RPMI7951 (cell line): Measurements from ENCODE around the gene DKKL1. TPM values are rescaled to one million over a fixed set of nuclear protein-coding genes. Genes with fewer than 3 reads are reported as not detected.
A peak's percentile ranks its signal among the peaks of the same experiment; 100 is the strongest.

ENCODE experiments used
- DNase-seq: peaks from one replicate; pipeline ENCODE4 v3.0.0-alpha.2; 2012; ENCODE audit warnings: low read depth
- total RNA-seq: library from RNA; depleted of rRNA; stranded (reverse); fragments of >200 nt; shearing (Covaris generic); gene quantifications from 2 replicates; pipeline ENCODE4 v1.2.3, GENCODE V29; 2014

Gene DKKL1
- total RNA-seq, 1 experiment from 2014 or later, result 0.24 TPM

DNA sequence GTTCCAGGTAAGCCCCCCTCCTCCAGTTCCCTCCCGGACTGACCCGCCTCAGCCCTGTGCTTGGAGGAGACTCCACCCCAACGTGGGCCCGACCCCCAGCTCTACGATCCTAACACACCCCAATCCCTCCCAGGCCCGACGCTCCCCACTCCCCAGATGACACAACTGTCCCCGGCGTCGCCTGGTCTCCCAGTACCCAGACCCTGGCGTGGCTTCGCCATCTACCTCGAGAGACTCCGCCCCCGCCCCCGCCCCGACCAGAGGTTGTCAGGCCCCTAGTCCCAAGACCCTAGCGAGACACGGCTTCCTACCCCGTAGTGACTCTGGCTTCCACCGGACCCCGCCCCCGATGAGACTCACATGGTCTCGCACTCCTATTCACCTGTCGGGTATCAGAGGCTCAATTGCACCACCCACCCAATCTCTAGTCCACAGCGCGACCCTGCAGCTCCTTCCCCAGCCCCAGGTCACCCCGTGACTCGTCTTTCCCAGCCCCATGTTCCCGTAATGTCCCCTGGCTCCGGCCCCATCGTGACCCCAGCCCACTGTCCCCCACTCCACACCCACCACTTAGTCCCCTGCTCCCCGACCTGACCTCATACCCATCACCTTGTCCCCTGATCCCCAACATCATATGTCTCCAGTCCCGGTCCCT, 25.5 kb upstream of the DKKL1 start:
- DNase-seq, result no peak

DNA sequence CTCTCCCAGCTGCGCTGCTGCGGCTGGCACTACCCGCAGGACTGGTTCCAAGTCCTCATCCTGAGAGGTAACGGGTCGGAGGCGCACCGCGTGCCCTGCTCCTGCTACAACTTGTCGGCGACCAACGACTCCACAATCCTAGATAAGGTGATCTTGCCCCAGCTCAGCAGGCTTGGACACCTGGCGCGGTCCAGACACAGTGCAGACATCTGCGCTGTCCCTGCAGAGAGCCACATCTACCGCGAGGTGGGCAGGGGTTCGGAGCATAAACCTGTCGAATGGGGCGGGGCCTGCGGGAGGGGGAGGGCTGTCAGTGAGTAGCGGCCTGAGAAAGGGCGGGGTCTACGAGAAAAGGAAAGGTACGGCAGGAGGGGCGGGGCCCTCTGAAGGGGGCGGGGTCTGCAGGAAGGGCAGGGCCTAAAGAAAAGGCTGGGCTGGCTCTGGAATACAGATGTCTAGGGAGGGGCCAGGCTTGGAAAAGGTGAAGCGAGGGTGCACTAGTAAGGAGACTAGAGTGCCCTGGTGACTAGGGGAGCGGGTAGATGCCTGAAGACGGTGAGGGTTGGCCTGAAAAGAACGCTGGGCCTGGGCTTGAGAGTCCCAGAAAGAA, 24.9 kb upstream of the DKKL1 start:
- no peak for DNase-seq

DNA sequence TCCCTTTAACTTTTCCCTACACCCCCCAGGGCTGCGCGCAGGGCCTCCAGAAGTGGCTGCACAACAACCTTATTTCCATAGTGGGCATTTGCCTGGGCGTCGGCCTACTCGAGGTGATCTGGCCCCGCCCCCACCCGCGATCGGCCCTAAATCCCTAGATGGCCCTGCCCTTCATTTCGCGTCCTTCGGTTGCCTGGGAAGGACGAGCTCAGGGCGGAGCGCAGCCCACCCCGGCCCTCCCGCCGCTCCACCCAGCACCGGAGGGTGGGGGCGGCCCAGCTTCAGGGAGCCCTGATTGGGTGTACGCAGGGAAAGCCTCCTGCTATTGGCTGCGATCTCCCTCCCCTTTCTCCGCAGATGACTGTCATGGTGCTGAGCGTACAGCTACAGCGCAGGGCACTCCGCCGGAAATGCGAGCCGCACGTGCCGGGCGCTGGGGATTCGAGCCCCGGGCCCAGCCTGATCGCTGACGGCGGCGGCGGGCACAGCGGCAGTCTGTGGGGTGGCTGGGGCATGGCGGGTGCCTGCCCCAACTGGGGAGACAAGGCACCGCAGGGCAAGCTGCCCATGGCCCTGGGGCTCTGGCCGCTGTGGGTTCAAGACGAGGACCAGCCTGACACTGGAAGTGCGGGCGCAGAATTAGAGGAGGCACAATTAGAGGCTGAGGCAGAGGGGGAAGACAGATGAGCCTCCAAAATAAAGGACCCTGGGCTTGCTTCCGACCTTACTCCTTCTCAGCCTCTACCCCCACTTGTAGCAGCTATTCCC, 24.2 kb upstream of the DKKL1 start:
- peak; percentile 79 for DNase-seq

DNA sequence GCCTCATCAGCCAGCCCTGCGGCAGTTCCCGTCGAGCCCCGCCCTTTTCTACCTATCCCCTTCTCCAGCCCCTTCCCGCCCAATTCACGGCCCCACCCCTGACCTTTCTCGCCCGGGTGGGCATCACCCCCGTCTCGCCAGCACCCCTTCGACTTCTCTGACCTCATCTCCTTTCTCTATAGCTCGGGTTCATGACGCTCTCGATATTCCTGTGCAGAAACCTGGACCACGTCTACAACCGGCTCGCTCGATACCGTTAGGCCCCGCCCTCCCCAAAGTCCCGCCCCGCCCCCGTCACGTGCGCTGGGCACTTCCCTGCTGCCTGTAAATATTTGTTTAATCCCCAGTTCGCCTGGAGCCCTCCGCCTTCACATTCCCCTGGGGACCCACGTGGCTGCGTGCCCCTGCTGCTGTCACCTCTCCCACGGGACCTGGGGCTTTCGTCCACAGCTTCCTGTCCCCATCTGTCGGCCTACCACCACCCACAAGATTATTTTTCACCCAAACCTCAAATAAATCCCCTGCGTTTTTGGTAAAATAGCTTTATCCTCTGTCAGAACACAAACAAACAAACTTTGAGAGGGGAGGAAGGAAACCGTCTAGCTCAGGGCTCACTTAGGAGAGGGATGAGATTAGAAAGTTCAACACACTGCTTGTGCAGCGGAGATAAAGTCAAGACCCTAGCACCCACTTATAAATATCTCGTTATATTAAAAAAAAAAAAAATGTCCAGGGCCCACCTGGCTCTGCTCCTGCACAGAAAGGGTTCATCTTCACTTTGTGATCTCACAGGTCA, 23.4 kb upstream of the DKKL1 start:
- no peak for DNase-seq

DNA sequence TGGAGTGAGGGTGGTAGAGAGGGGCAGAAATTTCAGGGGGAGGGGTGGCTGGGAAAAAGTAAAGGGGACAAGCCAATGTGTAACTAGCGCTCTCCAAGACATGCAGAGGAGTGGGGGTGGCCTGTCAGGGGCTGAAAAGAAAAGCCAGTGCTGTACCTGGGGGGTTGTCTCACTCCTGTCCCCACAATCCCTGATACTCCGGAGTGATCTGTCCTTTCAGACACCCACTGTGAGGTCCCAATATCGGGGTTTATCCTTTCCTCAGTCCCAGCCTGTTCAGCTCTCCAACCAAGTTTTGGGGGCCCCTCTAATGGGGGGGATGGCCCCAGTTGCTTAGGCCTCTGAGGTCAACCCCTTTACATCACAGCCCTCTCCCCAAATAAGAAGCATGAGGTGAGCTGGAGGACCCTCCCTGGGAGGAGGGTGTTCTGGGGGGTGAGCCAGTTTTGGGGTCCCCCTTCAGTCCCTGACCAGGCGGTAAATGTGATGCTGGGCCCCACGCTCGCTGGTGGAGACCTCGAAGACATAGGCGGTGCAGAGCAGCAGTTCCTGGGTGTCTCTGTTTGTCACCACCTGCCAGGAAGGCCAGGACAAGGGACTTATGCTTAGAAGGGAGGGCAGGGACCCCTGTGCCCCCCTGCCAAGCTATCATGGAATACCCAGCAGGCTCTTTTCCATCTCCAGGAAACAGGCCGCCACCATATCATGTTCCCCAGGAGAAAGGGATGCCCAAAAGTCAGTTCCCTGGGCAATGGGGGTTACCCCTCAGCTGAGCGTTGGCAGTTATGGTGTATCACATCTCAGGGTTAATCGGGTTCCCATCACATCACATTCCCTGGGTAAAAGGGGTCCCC, 22.6 kb upstream of the DKKL1 start:
- DNase-seq, result no peak

DNA sequence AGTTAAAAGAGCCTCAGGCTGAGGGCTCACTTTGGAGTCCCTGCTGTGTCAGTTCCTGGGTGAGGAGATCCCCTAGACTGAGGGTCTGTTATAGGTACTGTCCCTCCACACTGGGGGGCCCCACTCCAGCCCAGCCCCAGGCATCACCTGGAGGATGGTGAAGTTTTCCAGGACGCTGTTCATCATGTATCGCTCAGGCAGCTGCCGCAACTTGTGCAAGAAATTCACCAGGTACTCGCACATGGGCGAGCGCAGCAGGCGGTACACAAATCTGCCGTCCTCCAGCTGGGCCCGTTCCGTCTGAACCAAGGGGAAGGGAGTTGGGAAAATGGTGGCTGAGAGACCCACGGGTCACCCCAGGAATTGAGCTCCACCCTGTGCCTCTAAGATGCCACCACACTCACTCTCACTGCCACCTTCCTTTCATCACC, 21.4 kb upstream of the DKKL1 start:
- DNase-seq, result no peak

DNA sequence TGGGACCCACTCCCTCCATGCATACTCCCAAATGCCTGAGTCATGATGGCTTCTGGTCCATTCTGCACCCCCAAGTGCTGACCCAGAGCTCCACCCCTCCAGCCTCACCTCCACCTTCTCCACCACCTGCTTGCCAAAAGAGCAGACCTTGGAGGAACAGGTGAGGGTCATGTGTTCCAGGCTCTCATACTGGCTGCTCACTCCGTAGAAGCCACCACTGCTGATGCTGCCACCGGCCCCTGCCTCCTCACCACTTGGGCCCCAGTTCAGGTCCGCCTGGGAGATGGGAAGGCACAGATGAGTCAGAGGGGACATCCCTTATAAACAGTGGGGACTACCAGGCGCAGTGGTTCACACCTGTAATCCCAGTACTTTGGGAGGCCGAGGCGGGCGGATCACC, 20.6 kb upstream of the DKKL1 start:
- no peak for DNase-seq

DNA sequence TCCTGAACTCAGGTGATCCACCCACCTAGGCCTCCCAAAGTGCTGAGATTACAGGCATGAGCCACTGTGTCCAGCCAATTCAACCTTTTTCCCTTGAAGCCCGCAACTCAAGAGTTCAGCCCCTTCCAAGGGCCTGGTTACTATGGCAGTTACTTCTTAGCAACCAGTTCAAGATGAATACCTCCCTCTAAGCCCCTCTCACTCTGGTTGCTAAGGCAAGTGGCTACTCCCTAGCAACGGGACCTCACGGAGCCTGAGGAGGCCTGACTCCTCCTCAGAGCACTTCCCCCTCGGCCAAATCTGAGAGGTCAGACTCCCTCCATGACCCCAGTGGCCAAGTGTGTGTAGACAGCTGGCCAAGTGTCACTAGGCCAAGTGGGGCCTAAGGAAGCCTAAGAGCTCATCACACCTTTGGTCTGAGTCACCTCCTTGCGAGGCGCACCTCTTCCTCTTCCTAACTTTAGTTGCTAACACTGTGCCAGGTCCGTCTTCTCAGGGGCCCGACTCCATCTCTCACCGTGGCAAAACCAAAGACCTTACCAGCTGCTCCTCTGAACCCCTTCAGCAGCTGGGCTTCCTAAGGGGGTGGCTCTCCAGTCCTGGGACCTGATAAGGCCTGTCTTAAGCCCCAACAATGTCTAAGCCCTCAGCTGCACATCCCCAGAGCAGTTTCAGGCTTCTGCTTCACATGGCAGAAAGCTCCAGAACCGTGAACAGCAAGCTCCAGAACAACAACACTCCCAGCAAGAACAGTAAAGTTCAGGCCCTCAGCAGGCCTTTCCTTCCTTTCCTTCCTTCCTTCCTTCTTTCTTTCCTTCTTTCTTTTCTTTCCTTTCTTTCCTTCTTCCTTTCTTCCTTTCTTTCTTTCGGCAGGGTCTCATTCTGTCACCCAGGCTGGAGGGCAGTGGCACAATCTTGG, 18.9 kb upstream of the DKKL1 start:
- no peak for DNase-seq

DNA sequence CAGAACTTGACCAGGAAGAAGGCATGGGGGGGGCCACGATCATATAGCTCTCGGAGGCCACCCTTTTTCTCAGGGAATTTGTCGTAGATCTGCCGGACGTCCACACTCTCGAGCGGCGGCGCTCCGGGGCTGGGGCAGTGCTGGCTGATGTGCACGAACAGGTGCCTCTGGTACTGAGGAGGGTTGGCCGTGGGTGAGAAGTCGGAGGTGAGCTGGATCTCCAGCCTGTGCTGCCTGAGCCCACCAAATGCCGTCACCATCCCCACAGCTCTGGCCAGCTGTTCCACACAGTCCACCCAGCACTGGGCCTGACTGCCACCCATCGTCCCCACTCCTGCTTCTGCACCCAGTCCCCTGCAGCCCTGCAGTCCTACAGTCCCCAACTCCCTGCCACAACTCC, 16.5 kb upstream of the DKKL1 start:
- no peak for DNase-seq

DNA sequence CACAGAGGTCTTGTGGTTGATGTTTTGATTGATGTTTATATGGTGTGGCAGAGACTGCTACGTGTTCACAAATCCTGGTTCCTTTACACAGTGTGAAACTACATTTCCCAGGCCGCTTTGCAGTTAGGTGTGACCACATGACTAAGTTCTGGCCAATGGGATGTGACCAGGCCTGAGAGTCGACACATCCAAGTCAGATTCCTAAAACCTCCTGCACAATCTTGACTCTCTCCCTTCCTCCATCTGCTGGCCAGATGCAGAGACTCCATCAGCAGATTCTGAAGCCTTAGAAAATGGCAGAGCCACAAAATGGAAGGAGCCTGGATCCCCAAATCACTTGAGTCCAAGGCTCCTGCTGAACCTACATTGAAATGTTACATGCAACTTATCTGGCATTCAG, 15.8 kb upstream of the DKKL1 start:
- DNase-seq, result peak; percentile 77

DNA sequence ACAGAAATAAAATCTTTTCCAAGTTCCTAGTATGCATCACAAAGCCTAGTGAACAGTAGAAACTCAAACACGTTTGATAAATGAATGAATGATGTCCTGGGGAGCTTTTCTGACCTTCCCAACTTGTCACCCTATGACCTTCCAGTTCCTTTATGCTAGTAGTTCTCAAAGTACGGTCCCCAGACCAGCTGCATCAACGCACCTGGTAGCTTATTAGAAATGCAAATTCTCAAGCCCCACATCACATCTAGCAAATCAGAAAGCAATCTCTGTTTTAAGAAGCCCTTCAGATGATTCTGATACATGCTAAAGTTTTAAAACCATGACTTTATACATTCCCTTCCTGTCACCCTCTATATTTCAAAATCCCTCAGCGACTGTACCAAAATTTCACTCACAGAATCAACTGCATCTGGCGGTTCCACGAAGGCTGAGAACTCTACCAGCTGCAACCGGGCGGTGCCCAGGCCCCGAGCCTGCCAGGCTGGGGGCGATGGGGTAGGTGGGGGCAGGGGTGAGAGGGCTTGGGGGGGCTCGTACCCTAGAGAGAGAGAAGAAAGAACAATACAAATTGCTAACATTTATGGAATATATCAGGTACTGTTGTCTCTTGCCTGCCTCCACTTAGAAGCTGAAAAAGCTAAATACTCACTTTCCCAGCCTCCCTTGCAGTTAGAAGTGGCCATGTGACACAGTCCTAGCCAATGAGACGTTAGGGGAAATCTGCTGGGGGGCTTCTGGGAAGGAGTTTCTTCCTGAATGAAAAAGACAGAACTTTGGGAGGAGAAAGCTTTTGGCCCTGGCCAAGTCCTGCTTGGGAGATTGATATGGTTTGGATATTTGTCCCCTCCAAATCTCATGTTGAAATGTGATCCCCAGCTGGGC, 15.1 kb upstream of the DKKL1 start:
- DNase-seq, result no peak

DNA sequence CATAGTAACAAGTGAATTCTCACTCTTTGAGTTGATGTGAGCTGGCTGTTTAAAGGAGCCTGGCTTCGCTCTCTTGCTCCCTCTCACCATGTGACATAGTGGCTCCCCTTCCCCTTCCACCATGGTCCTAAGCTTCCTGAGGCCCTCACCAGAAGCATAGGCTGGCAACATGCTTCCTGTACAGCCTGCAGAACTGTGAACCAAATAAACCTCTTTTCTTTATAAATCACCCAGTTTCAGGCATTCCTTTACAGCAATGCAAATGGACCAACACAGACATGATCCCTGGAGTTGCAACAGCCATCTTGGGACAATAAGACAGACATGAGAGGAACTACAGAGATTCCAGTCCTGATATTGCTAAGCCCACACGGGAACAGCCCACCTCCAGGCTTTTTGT, 14.1 kb upstream of the DKKL1 start:
- DNase-seq, result no peak

DNA sequence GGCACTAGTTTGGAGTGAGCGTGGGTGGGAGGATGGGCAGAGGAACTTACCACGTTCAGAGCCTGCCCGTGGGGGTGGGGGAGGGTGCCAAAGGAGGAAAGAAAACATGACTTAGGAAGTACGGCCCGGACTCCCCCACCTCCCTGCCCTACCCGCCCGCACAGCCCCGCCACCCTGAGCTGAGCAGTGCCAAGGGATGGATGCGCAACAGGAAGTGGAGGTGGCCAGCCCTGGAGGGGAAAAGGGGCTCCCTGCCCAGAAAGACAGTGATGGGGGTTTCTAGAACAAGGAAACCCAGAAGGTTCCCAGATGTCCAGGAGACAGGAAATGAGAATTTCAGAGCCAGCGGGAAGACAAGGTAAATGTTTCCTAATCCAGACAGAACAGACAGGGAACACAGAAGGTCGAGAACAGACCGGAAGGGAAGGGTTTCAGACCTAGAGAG, 7.7 kb upstream of the DKKL1 start:
- DNase-seq, result no peak

DNA sequence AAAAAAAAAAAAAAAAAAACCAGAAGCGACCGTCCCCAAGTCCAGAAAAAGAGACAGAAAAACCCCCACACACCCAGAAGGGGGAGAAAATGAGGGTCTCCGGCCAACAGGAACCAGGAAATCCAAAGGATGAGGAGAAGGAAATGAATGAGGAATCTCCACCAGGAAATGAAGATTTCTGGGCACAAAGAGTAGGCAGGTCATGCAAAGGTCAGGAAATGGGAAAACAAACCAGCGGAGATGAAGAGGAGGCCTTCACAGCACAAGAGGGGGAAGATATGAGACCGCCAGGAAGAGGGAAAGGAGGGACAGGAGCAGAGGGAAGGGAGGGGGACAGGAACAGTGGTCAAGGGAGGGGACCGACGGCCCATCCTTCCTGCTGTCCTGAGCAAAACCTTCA, 7.3 kb upstream of the DKKL1 start:
- DNase-seq, result no peak

DNA sequence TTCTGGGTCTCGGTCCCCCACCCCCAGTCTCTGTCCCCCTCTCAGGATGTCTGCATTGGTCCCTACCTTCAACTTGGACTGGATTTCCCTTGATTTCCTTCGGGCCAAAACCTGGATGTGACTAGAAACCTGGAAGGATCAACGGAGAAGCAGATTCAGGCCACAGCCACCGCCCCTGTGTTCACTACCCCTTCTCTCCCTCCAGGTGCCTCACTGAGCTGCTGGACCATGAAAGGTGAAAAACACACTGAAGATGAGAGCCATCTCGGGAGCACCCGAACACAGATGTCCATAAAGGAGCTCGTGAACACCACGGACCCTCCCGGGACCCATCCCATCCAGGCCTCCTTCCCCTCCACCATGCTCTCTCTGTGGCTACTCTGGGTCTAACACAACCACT, 6.5 kb upstream of the DKKL1 start:
- no peak for DNase-seq

DNA sequence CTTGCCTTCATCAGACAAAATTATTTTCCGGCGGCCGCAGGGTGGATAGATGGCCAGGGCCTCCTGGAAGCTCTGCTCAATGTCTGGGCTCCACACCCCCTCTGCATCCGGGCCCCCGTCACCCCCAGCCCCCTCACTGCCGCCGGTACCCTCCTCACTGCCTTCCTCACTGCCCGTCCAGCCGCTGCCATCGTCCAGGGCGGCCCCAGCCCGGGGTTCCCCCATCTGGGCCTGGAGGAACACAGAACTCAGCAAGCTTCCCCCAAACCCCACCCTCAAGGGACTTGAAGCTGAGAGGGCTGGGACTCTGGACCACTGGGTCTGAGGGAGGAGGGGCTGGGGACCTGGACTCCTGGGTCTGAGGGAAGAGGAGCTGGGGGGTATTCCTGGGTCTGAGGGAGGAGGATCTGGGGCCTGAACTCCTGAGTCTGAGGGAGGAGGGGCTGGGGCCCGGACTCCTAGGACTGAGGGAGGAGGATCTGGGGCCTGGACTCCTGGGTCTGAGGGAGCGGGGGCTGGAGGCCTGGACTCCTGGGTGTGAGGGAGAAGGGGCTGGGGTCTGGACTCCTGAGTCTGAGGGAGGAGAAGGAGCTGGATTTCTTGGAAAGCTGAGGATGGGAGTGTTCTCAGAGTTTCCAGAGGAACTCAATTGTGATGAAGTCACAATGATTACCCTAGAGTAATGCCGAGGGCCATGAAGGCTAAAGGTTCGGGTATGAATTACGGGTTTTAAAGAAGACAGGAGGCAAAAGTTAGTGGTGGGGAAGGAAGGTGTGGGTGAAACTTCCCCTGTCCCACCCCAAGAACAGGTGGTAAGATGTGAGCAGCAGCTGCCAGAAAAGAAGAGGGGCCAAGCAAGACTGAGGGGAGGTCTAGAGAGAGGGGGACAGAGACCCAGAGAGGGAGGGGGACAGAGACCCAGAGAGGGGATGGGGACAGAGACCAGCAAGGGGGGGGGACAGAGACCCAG, 3.5 kb upstream of the DKKL1 start:
- DNase-seq, result no peak

DNA sequence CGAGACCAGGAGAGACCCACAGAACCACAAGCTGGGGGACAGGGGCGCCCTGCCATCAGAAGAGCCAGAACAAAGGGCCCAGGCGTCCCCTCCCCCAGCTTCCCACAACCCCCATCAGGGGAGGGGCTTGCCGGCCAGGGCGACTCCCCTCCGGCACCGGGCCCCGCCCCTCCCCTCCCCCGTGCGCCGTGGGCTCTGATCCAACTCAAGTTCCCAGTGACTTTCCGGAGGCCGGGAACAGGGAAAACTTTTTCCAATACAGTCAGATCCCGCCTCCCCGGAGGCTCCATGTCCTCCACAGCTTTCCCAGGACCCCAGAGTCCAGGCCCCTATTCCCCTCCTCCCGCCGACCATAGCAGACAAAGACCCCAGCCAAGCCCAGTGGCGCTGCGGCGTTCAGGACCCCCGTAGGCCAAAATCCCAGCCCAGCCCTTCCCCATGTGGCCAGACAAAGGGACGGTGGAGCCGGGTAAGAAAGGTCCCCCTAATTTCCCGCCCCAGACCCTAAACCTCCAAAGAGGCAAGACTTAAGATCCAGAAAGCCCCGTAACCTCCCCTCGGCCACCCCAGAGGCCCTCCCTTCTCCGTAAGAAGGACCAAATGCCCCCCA, 2.1 kb upstream of the DKKL1 start:
- DNase-seq, result peak; percentile 77
